Ectodermal cell (in vitro differentiated cells): Measurements from ENCODE around the gene TGM2.

Experiments used
- H3K27ac ChIP-seq: 2 replicates; pipeline ENCODE4 v1.7.0; 2013; ENCODE audit warnings: mild to moderate bottlenecking, low read depth, low read length; ENCODE audit not compliant: insufficient read depth, poor library complexity, severe bottlenecking
- H3K27me3 ChIP-seq: 2 replicates; pipeline ENCODE4 v1.7.0; 2013; ENCODE audit warnings: mild to moderate bottlenecking, low read length; ENCODE audit not compliant: insufficient read depth, control insufficient read depth, poor library complexity, severe bottlenecking
- H3K36me3 ChIP-seq: one replicate; pipeline ENCODE4 v1.7.0; 2013; ENCODE audit warnings: low read length; ENCODE audit not compliant: control insufficient read depth, insufficient read depth
- H3K4me1 ChIP-seq: one replicate; pipeline ENCODE4 v1.7.0; 2013; ENCODE audit warnings: low read length; ENCODE audit not compliant: control insufficient read depth, insufficient read depth
- H3K4me3 ChIP-seq: 2 replicates; pipeline ENCODE4 v1.7.0; 2013; ENCODE audit warnings: low read depth, low read length, control low read depth; ENCODE audit not compliant: insufficient read depth
- H3K9me3 ChIP-seq: 2 replicates; pipeline ENCODE4 v1.7.0; 2013; ENCODE audit warnings: mild to moderate bottlenecking, low read length, moderate library complexity; ENCODE audit not compliant: control insufficient read depth
- WGBS, 2 experiments: methylation state at CpG; one replicate each; pipeline ENCODE4 v1.1.7; 2013; ENCODE audit warnings: missing lambda C conversion rate in 2 of 2; 5-methylcytosine and 5-hydroxymethylcytosine counted together

TGM2 gene

DNA sequence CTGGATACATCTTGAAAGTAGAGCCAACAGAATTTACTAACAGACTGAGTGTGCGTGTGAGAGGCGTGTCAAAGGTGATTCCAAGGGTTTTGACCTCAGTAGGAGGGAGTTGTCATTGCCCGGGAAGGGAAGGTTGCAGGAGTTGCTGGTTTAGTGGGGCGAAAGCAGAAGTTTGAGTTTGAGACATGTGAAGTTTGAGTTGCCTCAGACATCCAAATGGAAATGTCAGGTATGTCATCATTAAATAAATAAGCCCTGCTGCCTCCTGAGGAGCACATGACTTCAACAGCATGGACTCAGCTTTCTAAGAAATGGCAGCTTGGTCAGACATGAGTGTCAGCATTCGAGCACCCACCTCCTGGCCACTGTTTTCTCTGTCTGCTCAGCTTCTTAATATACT lies 26.6 kb upstream of the TGM2 start:
- no peak overlapping the region for H3K27ac ChIP-seq
- no peaks in the 10 kb centered on the region for H3K4me1 ChIP-seq
- no peaks in the 10 kb centered on the region for H3K36me3 ChIP-seq
- 88 to 90% methylated on average over 5 of the region's 5 CpGs for WGBS, 2 experiments
- no peak overlapping the region for H3K4me3 ChIP-seq
- no peaks in the 10 kb centered on the region for H3K9me3 ChIP-seq
- H3K27me3 ChIP-seq = no peaks in the 10 kb centered on the region

DNA sequence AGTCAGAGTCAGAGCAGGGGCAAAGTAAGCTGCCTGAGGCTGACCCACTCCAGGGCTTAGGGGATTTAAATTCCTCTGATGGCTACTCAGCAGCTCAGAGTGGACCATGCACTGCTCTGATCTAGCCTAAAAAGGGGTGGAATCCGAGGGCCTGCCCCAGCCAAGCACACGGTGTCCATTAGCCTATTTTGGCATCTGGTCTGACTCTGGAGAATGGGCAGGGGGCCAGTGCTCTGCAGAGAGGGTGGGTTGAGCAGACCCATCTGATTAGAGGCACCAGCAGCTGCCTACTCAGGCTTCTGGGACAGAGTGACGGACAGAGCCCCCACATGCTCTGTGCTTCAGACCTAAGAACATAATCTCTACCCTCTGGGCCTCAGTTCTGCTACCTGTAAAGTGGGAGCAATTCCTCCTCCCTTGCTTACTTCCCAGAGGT lies 25.9 kb upstream of the TGM2 start:
- H3K4me1 ChIP-seq = no peaks in the 10 kb centered on the region
- H3K36me3 ChIP-seq = no peaks in the 10 kb centered on the region
- WGBS, 2 experiments = 85 to 87% methylated on average over 3 of the region's 3 CpGs
- H3K27ac ChIP-seq = no peak overlapping the region
- no peak overlapping the region for H3K4me3 ChIP-seq
- H3K27me3 ChIP-seq = no peaks in the 10 kb centered on the region
- no peaks in the 10 kb centered on the region for H3K9me3 ChIP-seq

DNA sequence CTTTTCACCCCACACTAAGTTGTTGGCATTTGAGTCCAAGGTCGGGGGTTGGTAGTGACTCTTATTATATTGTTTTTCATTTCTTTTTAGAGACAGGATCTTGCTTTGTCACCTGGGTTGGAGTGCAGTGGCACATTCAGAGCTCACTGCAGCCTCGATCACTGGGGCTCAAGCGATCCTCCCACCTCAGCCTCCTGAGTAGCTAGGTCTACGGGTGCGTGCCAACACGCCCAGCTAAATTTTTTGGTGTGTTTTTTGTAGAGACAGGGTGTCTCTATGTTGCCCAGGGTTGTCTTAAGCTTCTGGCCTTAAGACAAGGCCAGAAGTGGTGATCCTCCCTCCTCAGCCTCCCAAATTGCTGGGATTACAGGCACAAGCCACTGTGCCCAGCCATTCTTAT lies 25.1 kb upstream of the TGM2 start:
- Histone ChIP-seq H3K4me1 (no peaks in the 10 kb centered on the region), H3K27me3 (no peaks in the 10 kb centered on the region), H3K27ac (no peak overlapping the region), H3K36me3 (no peaks in the 10 kb centered on the region), H3K4me3 (no peak overlapping the region), H3K9me3 (no peaks in the 10 kb centered on the region)
- WGBS, 2 experiments = 85 to 96% methylated on average over 6 of the region's 6 CpGs

DNA sequence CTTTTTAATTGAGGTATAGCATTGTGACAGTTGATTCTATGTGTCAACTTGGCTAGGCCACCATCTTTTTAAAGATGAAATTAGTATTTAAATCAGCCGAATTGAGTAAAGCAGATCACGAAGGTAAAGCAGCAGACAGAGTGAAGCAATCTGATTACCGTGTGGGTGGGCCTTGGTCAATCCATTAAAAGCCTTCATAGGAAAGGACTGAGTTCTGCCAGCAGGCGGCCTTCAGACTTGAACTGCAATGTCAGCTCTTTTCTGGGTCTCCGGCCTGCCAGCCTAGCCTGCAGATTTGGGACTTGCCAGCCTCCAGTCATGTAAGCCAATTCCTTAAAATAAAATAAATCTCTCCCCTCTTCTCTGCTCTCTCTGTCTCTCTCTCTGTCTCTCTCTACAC lies 22.4 kb upstream of the TGM2 start:
- 51 to 56% methylated on average over 5 of the region's 5 CpGs for WGBS, 2 experiments
- H3K4me1 ChIP-seq = no peaks in the 10 kb centered on the region
- no peak overlapping the region for H3K27ac ChIP-seq
- H3K4me3 ChIP-seq = no peak overlapping the region
- no peaks in the 10 kb centered on the region for H3K27me3 ChIP-seq
- no peaks in the 10 kb centered on the region for H3K9me3 ChIP-seq
- H3K36me3 ChIP-seq = no peaks in the 10 kb centered on the region

DNA sequence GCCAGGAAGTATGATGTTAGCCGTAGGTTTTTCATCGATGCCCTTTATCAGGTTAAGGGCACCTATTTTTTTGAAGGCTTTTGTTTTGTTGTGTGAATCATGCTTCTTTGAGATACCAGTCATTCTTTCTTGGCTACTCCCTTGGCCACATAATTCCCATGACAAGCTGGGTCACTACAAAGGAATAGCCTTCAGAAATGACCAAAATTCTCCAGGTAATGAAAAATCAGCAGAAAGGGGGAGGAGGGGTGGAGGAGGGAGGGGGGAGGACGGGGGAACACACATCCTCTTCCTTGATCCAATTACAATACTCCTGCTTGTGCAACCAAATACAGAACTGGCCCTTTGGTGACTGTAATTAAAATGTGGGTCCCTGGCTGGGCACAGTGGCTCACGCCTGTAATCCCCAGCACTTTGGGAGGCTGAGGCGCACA lies 21.7 kb upstream of the TGM2 start:
- Histone ChIP-seq H3K27ac (no peak overlapping the region), H3K9me3 (no peaks in the 10 kb centered on the region), H3K36me3 (no peaks in the 10 kb centered on the region), H3K27me3 (no peaks in the 10 kb centered on the region), H3K4me1 (no peaks in the 10 kb centered on the region), H3K4me3 (no peak overlapping the region)
- 88 to 91% methylated on average over 4 of the region's 5 CpGs for WGBS, 2 experiments

DNA sequence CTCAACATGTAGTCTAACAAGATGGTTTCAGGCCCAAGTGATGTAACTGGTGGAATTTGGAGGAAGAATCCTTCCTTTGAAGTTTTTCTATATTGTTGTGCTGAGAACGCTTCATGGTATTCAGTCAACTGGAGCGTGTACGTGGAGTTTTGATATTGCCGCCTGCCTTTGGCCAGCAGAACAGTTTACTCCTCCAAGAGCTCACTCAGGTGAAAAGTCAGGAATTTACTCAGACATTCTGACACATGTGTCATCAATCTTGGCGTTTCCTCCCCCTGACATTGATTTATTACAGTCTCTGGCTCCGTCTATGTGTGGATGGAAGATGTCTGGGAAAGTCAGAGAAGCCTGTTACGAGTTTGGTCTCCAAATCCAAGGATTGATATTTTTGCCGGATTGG lies 19.0 kb upstream of the TGM2 start:
- Histone ChIP-seq H3K4me1 (no peaks in the 10 kb centered on the region), H3K9me3 (no peaks in the 10 kb centered on the region), H3K4me3 (no peak overlapping the region), H3K27me3 (no peaks in the 10 kb centered on the region), H3K36me3 (no peaks in the 10 kb centered on the region), H3K27ac (no peak overlapping the region)
- 91 to 93% methylated on average over 8 of the region's 8 CpGs for WGBS, 2 experiments

DNA sequence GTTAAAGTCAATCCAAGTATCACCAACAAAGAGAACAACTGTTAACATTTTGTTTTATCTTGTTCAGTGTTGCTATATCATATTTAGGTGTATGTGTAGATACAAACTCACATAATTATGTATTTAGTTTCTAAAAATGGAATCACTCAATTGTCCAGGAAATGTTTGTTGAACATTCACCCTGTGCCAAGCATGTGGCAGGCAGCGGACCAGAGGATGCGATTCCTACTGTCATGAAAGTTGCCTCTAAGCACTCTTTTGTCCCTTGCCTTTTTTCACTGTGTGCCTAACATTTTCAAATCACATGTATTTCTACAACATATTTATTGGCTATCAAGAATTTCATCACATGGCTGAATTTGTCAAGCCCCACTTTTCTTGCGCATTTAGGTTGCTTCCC lies 16.9 kb upstream of the TGM2 start:
- 94 to 98% methylated on average over 3 of the region's 3 CpGs for WGBS, 2 experiments
- H3K27me3 ChIP-seq = no peaks in the 10 kb centered on the region
- H3K36me3 ChIP-seq = no peaks in the 10 kb centered on the region
- H3K27ac ChIP-seq = no peak overlapping the region
- no peaks in the 10 kb centered on the region for H3K9me3 ChIP-seq
- no peak overlapping the region for H3K4me3 ChIP-seq
- H3K4me1 ChIP-seq = no peaks in the 10 kb centered on the region

DNA sequence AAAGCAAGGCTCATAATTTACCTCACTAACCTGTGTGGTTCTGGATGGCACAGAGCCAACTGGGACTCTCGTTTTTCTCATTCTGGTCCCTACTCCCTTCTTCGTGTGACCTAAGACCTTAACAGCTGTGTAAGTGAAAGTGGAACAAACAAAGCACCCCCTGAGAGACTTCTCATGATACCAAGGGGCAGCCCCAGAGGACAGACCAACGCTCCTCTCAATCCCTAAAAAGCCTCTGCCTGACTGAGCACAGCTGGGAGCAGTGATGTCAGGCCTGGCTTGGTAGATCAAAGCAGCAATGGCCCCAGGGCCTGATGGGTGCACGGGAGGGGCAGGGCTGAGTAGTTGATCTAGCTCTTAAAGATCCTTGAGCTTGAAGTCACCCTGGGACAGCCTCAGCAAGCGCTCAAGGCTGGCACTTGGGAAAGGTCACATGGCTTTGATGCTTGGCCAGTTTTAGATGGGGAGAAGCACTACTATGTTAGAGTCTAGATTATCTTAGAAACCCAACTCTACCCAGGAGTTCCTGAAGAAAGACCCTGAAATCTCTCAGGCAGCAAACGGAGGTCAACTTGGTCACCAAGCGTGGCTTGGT lies 16.2 kb upstream of the TGM2 start:
- H3K4me3 ChIP-seq = no peak overlapping the region
- H3K27me3 ChIP-seq = no peaks in the 10 kb centered on the region
- no peak overlapping the region for H3K27ac ChIP-seq
- no peaks in the 10 kb centered on the region for H3K9me3 ChIP-seq
- no peaks in the 10 kb centered on the region for H3K4me1 ChIP-seq
- no peaks in the 10 kb centered on the region for H3K36me3 ChIP-seq
- WGBS, 2 experiments = 66 to 69% methylated on average over 7 of the region's 7 CpGs

DNA sequence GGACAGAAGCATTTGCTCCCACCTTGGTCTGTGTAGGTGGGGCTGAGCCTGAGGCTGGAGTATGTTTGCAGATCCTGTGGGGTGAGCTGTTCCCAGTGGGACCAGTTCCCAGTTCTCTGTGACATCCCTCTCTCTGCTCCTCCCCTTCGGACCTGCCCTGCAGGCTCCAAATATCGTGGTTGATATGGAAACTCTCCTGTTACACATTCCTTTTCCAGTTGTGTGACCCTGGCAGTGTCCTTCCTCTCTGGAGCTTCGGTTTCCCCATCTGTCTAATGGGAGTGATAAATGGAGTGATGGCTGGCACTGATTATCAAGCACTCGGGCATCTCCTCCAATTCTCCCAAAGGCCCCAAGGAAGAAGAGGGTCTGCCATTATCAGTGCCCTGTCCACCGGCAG lies 15.7 kb upstream of the TGM2 start:
- 70 to 73% methylated on average over 5 of the region's 5 CpGs for WGBS, 2 experiments
- no peaks in the 10 kb centered on the region for H3K36me3 ChIP-seq
- H3K4me3 ChIP-seq = no peak overlapping the region
- H3K27me3 ChIP-seq = no peaks in the 10 kb centered on the region
- no peaks in the 10 kb centered on the region for H3K4me1 ChIP-seq
- no peaks in the 10 kb centered on the region for H3K9me3 ChIP-seq
- no peak overlapping the region for H3K27ac ChIP-seq

DNA sequence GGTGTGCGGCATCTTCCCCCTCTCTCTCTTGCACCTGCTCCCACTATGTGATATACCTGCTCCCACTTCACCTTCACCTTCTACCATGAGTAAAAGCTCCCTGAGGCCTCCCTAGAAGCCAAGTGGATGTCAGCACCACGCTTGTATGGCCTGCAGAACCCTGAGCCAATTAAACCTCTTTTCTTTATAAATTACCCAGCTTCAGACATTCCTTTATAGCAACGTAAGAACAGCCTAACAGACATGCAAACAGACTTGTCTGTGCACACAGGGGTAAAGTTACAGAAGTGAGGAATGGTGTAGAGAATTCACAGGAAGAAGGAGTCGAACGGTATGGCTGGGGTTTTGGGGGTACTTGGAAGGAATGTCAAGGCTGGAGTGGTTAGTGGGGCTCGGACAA lies 14.8 kb upstream of the TGM2 start:
- H3K36me3 ChIP-seq = no peaks in the 10 kb centered on the region
- 84 to 86% methylated on average over 6 of the region's 6 CpGs for WGBS, 2 experiments

DNA sequence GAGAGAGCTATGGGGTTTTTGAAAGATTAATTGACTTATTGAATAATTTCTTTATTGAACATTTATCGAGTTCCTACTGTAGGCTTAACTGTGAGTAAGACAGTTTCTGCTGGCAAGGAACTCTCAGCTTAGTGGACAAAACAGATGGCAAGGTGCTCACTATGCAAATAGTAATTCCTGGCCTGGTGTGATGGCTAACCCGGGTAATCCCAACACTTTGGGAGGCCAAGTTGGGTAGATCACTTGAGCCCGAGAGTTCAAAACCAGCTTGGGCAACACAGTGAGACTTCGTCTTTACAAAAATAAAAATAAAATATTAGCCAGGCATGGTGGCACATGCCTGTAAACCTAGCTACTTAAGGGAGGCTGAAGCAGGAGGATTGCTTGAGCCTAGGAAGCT lies 13.5 kb upstream of the TGM2 start:
- 94% methylated on average over 4 of the region's 4 CpGs for WGBS, 2 experiments
- H3K4me3 ChIP-seq = no peak overlapping the region
- H3K9me3 ChIP-seq = no peaks in the 10 kb centered on the region
- H3K27me3 ChIP-seq = no peaks in the 10 kb centered on the region
- no peak overlapping the region for H3K27ac ChIP-seq
- H3K36me3 ChIP-seq = no peaks in the 10 kb centered on the region
- H3K4me1 ChIP-seq = peaks cover 7% of the 10 kb centered on the region

More for the DNA sequence above, 14.8 kb upstream of the TGM2 start:
- Histone ChIP-seq H3K27me3 (no peaks in the 10 kb centered on the region), H3K27ac (no peak overlapping the region), H3K4me3 (no peak overlapping the region), H3K4me1 (peaks cover 3% of the 10 kb centered on the region), H3K9me3 (no peaks in the 10 kb centered on the region)
